GM23338 (cell line): ENCODE results near the gene GEMIN8. TPM values are rescaled to one million over a fixed set of nuclear protein-coding genes. Genes with fewer than 3 reads are reported as not detected.

ENCODE experiments used
- ATAC-seq: fragments of 200-7000 bp; cut with Tn5 transposase; 3 replicates; pipeline ENCODE4 v1.9.1; 2020
- DNase-seq: peaks from one replicate; pipeline ENCODE4 v3.0.0-alpha.2; 2015; ENCODE audit warnings: low spot score
- H2AFZ ChIP-seq: fragments of 200-600 bp; sonication (generic); 2 replicates; pipeline ENCODE4 v1.8.0; 2016; ENCODE audit warnings: antibody characterized with exemption, mild to moderate bottlenecking, moderate library complexity
- H3F3A ChIP-seq: fragments of 200-600 bp; sonication (generic); replicated peaks from 2 replicates; pipeline ENCODE4 v1.8.0; 2017; ENCODE audit warnings: antibody characterized with exemption, mixed run types, low read depth
- H3K27ac ChIP-seq: fragments of 200-600 bp; sonication (generic); 2 replicates; pipeline ENCODE4 v1.6.1; 2016; ENCODE audit warnings: low read depth
- H3K27me3 ChIP-seq: fragments of 200-600 bp; sonication (generic); 2 replicates; pipeline ENCODE4 v1.8.0; 2016; ENCODE audit warnings: mild to moderate bottlenecking, mixed run types, moderate library complexity; ENCODE audit not compliant: insufficient read depth
- H3K36me3 ChIP-seq: fragments of 200-600 bp; sonication (generic); 2 replicates; pipeline ENCODE4 v1.8.0; 2016; ENCODE audit warnings: mild to moderate bottlenecking; ENCODE audit not compliant: insufficient read depth
- H3K4me1 ChIP-seq: fragments of 200-600 bp; sonication (generic); 2 replicates; pipeline ENCODE4 v1.8.0; 2016; ENCODE audit warnings: mild to moderate bottlenecking, moderate library complexity; ENCODE audit not compliant: insufficient read depth
- H3K4me2 ChIP-seq: fragments of 200-600 bp; sonication (generic); 2 replicates; pipeline ENCODE4 v1.7.1; 2017; ENCODE audit warnings: mixed run types
- H3K4me3 ChIP-seq: fragments of 200-600 bp; sonication (generic); 2 replicates; pipeline ENCODE4 v1.6.1; 2016; ENCODE audit warnings: mixed run types
- H3K79me2 ChIP-seq: fragments of 200-600 bp; sonication (generic); replicated peaks from 2 replicates; pipeline ENCODE4 v1.8.0; 2017; ENCODE audit warnings: mild to moderate bottlenecking; ENCODE audit not compliant: insufficient read depth
- H3K9me2 ChIP-seq: fragments of 200-600 bp; sonication (generic); 2 replicates; pipeline ENCODE4 v1.8.0; 2017; ENCODE audit not compliant: insufficient read depth
- H4K20me1 ChIP-seq: fragments of 200-600 bp; sonication (generic); replicated peaks from 2 replicates; pipeline ENCODE4 v1.8.0; 2017; ENCODE audit warnings: mild to moderate bottlenecking; ENCODE audit not compliant: insufficient read depth
- H3K27ac Mint-ChIP-seq: 2 replicates; pipeline ENCODE4 v1.8.0; 2020; ENCODE audit warnings: inconsistent platforms, mild to moderate bottlenecking, moderate library complexity, mixed read lengths
- H3K27me3 Mint-ChIP-seq: 3 replicates; pipeline ENCODE4 v1.8.0; 2022; ENCODE audit warnings: low read depth, mild to moderate bottlenecking, moderate library complexity, mixed read lengths, inconsistent platforms; ENCODE audit not compliant: insufficient read depth, poor library complexity
- H3K36me3 Mint-ChIP-seq: 3 replicates; pipeline ENCODE4 v1.8.0; 2021; ENCODE audit warnings: low read depth, mild to moderate bottlenecking, inconsistent platforms, moderate library complexity, mixed read lengths
- H3K4me1 Mint-ChIP-seq: 3 replicates; pipeline ENCODE4 v1.8.0; 2020; ENCODE audit warnings: mild to moderate bottlenecking, inconsistent platforms, mixed read lengths
- H3K4me3 Mint-ChIP-seq: 3 replicates; pipeline ENCODE4 v1.8.0; 2021; ENCODE audit warnings: moderate library complexity, mild to moderate bottlenecking, inconsistent platforms, mixed read lengths
- H3K9me3 Mint-ChIP-seq: 3 replicates; pipeline ENCODE4 v1.8.0; 2020; ENCODE audit warnings: moderate library complexity, mild to moderate bottlenecking, inconsistent platforms, mixed read lengths
- CTCF ChIP-seq, 2 experiments: fragments of 200-600 bp in 1 of 2; sonication (generic) in 1 of 2; conservative IDR thresholded peaks; 2 replicates each; pipeline versions ENCODE4 v1.5.1 to v1.6.1; 2016 to 2017; ENCODE audit warnings: antibody characterized with exemption in 2 of 2, low read depth in 2 of 2, mild to moderate bottlenecking in 2 of 2, moderate library complexity in 1 of 2
- EZH2 ChIP-seq: fragments of 200-600 bp; sonication (generic); IDR thresholded peaks from one replicate; pipeline ENCODE4 v1.8.0; 2017; ENCODE audit warnings: antibody characterized with exemption, mild to moderate bottlenecking, low read depth; ENCODE audit not compliant: unreplicated experiment
- JUNB ChIP-seq: IDR thresholded peaks from one replicate; pipeline ENCODE4 v1.6.1; 2016; ENCODE audit warnings: antibody characterized with exemption; ENCODE audit not compliant: unreplicated experiment
- NANOG ChIP-seq: IDR thresholded peaks from 2 replicates; pipeline ENCODE4 v1.6.1; 2016; ENCODE audit warnings: antibody characterized with exemption, borderline replicate concordance
- POLR2AphosphoS5 ChIP-seq: IDR thresholded peaks from 2 replicates; pipeline ENCODE4 v1.6.1; 2016; ENCODE audit warnings: antibody characterized with exemption, low read depth
- STAT1 ChIP-seq: IDR thresholded peaks from one replicate; pipeline ENCODE4 v1.6.1; 2016; ENCODE audit warnings: antibody characterized with exemption; ENCODE audit not compliant: unreplicated experiment
- ZNF114 ChIP-seq: fragments of 250-450 bp; sonication (Bioruptor Pico); IDR thresholded peaks from 2 replicates; pipeline ENCODE4 v1.5.0; 2020; ENCODE audit warnings: mild to moderate bottlenecking, moderate library complexity
- ZNF331 ChIP-seq: fragments of 250-450 bp; sonication (Bioruptor Pico); IDR thresholded peaks from 2 replicates; pipeline ENCODE4 v1.5.0; 2020; ENCODE audit warnings: low read depth, mild to moderate bottlenecking, moderate library complexity
- ZNF462 ChIP-seq: fragments of 250-450 bp; sonication (Bioruptor Pico); IDR thresholded peaks from 2 replicates; pipeline ENCODE4 v1.5.0; 2020; ENCODE audit warnings: mild to moderate bottlenecking, moderate library complexity
- polyA plus RNA-seq: library from polyadenylated mRNA; unstranded; fragments of >200 nt; fragmentation: Nextera tagmentation; extraction: Ambion mirVana; gene quantifications from 2 replicates; pipeline ENCODE4 v1.2.1, GENCODE V29; 2016
- total RNA-seq: library from RNA; depleted of rRNA; stranded (reverse); fragments of >200 nt; shearing (Covaris generic); gene quantifications from 2 replicates; pipeline ENCODE4 v1.2.3, GENCODE V29; 2014

The GEMIN8 gene
- total and polyA plus RNA-seq, 2 experiments from 2014 or later, result 16.5 to 19.9 TPM

- no peaks in the 10 kb centered on the region for H3K9me3 Mint-ChIP-seq
- Histone ChIP-seq H3K79me2 (no peaks in the 10 kb centered on the region), H3K4me2 (no peak overlapping the region), H3K4me3 (no peak overlapping the region), H3K27ac (no peak overlapping the region), H3F3A (no peaks in the 10 kb centered on the region), H2AFZ (no peak overlapping the region), H4K20me1 (no peaks in the 10 kb centered on the region), H3K27me3 (no peaks in the 10 kb centered on the region), H3K9me2 (no peaks in the 10 kb centered on the region), H3K36me3 (no peaks in the 10 kb centered on the region), H3K4me1 (no peaks in the 10 kb centered on the region)
- no peak for ATAC-seq
- no peak overlapping the region for H3K4me3 Mint-ChIP-seq
- DNase-seq, result no peak
- no peaks in the 10 kb centered on the region for H3K27me3 Mint-ChIP-seq
- peaks cover 5% of the 10 kb centered on the region; the same call in 1 of the 3 replicates for H3K4me1 Mint-ChIP-seq
- no peaks in the 10 kb centered on the region for H3K36me3 Mint-ChIP-seq
- H3K27ac Mint-ChIP-seq, result no peak overlapping the region
- TF ChIP-seq POLR2AphosphoS5, result no peak
- no peak for TF ChIP-seq JUNB
Observed at GRCh38 chrX:13990126-13990800, 39.4 kb downstream of the GEMIN8 start.

- Histone ChIP-seq H4K20me1 (no peaks in the 10 kb centered on the region), H3K79me2 (no peaks in the 10 kb centered on the region), H3K4me3 (no peak overlapping the region), H2AFZ (no peak overlapping the region), H3K27ac (no peak overlapping the region), H3K9me2 (no peaks in the 10 kb centered on the region), H3K4me2 (no peak overlapping the region), H3K27me3 (no peaks in the 10 kb centered on the region), H3K36me3 (no peaks in the 10 kb centered on the region), H3K4me1 (no peaks in the 10 kb centered on the region), H3F3A (no peaks in the 10 kb centered on the region)
- Mint-ChIP-seq H3K27me3 (no peaks in the 10 kb centered on the region), H3K27ac (no peak overlapping the region), H3K4me1 (peaks cover 5% of the 10 kb centered on the region; the same call in 2 of the 3 replicates), H3K4me3 (no peak overlapping the region), H3K36me3 (no peaks in the 10 kb centered on the region), H3K9me3 (peaks cover 4% of the 10 kb centered on the region; the same call in 2 of the 3 replicates)
- no peak for DNase-seq
- no peak for ATAC-seq
- TF ChIP-seq EZH2 (no peak), ZNF462 (CRISPR knock-in tag) (no peak), STAT1 (no peak), ZNF114 (CRISPR knock-in tag) (no peak), CTCF (conservative IDR thresholded peaks at IDR 0.05; ENCODE audit: low read depth in 2 of 2) (no peak), ZNF331 (CRISPR knock-in tag) (no peak), JUNB (no peak), NANOG (no peak)
Observed at GRCh38 chrX:13985697-13986435, 43.8 kb downstream of the GEMIN8 start.
